WTC11 (cell line): ENCODE results near the gene MEF2D.

ENCODE experiments used
- CBFB ChIP-seq: sonication (generic); formaldehyde crosslinking; IDR thresholded peaks from 2 replicates; pipeline ENCODE4 v1.8.1; 2022; ENCODE audit warnings: mild to moderate bottlenecking, low read depth, missing genetic modification reagents
- TF ChIP-seq, protein P1 (sequence below): fragments of 250-450 bp; sonication (Bioruptor Pico); IDR thresholded peaks from 2 replicates; pipeline ENCODE4 v1.9.0; 2021; ENCODE audit warnings: mild to moderate bottlenecking
- TF ChIP-seq, protein P2 (sequence below): fragments of 200-600 bp; IDR thresholded peaks from 2 replicates; pipeline ENCODE4 v1.8.0; 2022; ENCODE audit warnings: antibody characterized with exemption

DNA sequence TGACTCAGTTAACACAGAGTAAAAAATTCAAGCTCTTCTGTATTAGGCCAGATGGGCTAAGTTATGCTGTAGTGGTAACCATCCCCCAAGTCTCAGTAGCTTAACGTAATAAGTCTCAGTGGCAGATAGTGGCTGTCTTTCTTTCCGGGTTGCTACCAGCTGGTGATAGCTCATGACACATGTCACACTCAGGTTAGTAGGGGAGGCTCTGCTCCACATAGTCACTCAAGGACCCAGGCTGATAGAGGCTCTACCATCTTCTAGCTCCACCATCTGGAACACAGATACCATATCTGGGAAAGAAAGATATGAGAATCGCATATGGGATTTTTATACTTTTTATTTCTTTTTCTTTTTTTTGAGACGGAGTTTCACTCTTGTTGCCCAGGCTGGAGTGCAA lies 16.2 kb upstream of the MEF2D start:
- no peak for TF ChIP-seq CBFB (CRISPR knock-in tag)
- TF ChIP-seq, protein P1, sequence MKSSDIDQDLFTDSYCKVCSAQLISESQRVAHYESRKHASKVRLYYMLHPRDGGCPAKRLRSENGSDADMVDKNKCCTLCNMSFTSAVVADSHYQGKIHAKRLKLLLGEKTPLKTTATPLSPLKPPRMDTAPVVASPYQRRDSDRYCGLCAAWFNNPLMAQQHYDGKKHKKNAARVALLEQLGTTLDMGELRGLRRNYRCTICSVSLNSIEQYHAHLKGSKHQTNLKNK (CRISPR knock-in tag), result no peak
- TF ChIP-seq, protein P2, sequence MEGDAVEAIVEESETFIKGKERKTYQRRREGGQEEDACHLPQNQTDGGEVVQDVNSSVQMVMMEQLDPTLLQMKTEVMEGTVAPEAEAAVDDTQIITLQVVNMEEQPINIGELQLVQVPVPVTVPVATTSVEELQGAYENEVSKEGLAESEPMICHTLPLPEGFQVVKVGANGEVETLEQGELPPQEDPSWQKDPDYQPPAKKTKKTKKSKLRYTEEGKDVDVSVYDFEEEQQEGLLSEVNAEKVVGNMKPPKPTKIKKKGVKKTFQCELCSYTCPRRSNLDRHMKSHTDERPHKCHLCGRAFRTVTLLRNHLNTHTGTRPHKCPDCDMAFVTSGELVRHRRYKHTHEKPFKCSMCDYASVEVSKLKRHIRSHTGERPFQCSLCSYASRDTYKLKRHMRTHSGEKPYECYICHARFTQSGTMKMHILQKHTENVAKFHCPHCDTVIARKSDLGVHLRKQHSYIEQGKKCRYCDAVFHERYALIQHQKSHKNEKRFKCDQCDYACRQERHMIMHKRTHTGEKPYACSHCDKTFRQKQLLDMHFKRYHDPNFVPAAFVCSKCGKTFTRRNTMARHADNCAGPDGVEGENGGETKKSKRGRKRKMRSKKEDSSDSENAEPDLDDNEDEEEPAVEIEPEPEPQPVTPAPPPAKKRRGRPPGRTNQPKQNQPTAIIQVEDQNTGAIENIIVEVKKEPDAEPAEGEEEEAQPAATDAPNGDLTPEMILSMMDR, result no peak
